ENCODE data around the gene SELENOF. TPM values are rescaled to one million over a fixed set of nuclear protein-coding genes. Genes with fewer than 3 reads are reported as not detected.

The SELENOF gene
- total RNA-seq: 84.4 and 110 TPM in 2 replicates

DNA sequence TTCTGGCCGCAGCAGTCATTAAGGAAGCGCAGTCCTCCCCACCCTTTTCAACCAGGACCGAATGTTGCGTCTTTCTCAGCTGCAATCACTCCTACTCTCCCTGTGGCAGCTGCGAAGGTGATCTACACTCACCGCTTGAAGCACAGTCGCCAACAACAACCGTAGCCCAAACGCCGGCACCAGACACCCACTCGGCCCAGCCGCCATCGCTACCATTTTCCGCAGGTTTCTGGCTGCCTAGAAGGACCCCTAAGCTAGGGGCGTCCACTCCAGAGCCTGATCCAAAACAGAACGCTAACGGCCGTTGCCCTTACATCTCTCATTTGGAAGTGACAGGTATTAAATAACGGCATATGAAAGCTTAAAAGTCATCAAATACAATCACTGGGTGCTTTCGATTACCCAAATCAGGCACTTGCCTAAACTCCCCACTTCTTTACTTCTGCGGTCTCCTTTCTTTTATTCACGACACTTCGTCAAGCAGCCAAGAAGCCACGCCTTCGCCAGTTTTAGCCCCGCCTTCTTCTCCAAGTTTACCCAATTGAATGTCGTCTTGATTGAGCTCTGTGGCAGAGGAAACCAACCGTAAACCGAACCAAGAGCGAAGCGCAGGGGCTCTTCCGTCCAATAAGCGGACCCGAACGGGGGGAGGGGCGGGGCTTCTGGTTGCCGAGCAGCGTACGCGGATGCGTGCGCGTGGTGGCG, at the start of gene SELENOF:
TSS of gene SELENOF (minus strand) at position 231 of the 705 bp plus-strand sequence. CDS start at position 216, 15 bp downstream.

DNA sequence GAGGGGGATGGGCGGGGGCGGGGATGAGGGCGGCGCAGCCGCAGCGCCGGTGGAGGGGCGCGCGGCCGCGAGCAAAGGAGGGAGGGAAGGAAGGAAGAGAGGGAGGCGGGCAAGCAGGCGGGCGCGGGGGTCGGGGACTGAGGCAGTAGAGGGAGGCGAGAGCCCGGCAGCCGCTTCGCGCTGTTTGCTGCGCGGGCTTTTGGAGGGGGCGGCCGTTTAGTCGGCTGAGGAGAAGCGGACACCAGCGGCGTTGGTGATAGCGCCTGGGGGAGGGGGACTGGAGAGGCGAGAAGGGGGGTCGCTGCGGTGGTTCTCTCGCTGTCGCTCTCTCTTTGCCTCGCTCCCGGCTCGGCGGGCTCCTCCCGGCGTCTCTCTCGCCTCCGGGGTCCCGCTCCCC, 673 bp upstream of the SELENOF start, which contains the start of gene HS2ST1:
TSS of gene HS2ST1 (plus strand) at position 35 of the 397 bp plus-strand sequence.

Other genes with a start within 250 kb of the SELENOF start
- 40.8 and 47.6 TPM in 2 replicates for gene SH3GLB1, start 209.6 kb downstream of the SELENOF start, total RNA-seq
- gene HS2ST1, start 509 bp upstream of the SELENOF start, total RNA-seq: 15.7 and 17.1 TPM in 2 replicates